Adrenal gland (tissue), 12 donors: ENCODE data around the gene EED. TPM values are rescaled to one million over a fixed set of nuclear protein-coding genes. Genes with fewer than 3 reads are reported as not detected.

Experiments
- DNase-seq, 7 donors: peaks; one replicate each; pipeline ENCODE4 v3.0.0-alpha.2; 2019 to 2020
- H3K27ac ChIP-seq, 5 donors: fragments of 200-600 bp; sonication (generic) in 4 of 5; 1 replicate in 3 of 5; 2 replicates in 2 of 5; pipeline versions ENCODE4 v1.5.1 to v1.8.0; 2016 to 2020; ENCODE audit warnings: mild to moderate bottlenecking in 1 of 5
- H3K27me3 ChIP-seq: fragments of 200-600 bp; 2 replicates; pipeline ENCODE4 v1.8.0; 2021
- H3K36me3 ChIP-seq, 2 donors: fragments of 200-600 bp; replicated peaks in 1 of 2; 1 replicate in 1 of 2; 2 replicates in 1 of 2; pipeline versions ENCODE4 v1.5.1 to v1.8.0; 2018 to 2022
- H3K4me1 ChIP-seq, 2 donors: fragments of 200-600 bp; replicated peaks in 1 of 2; 1 replicate in 1 of 2; 2 replicates in 1 of 2; pipeline versions ENCODE4 v1.5.1 to v1.8.0; 2018 to 2021
- H3K4me3 ChIP-seq, 4 donors: fragments of 200-600 bp; sonication (generic) in 3 of 4; one replicate each; pipeline ENCODE4 v1.5.1; 2016 to 2018
- H3K9me3 ChIP-seq, 3 donors: fragments of 200-600 bp; sonication (generic) in 1 of 3; replicated peaks in 1 of 3; 1 replicate in 2 of 3; 2 replicates in 1 of 3; pipeline versions ENCODE4 v1.5.1 to v1.8.0; 2016 to 2021
- POLR2A ChIP-seq, 2 donors: fragments of 450-650 bp; IDR thresholded peaks; one replicate each; pipeline ENCODE4 v1.6.1; 2017; ENCODE audit warnings: antibody characterized with exemption in 2 of 2, mild to moderate bottlenecking in 2 of 2, moderate library complexity in 1 of 2
- WGBS, 4 donors: extraction: QIAGEN DNeasy Blood & Tissue Kit in 2 of 4; methylation state at CpG; one replicate each; pipeline versions ENCODE4 v1.1.5 to v1.1.7; 2013 to 2017; 5-methylcytosine and 5-hydroxymethylcytosine counted together
- intact Hi-C, 2 donors: fragments of 100-400 bp; cut with DNase I; formaldehyde crosslinking; loops; one replicate each; pipeline versions ENCODE4 v1.14.1 to v1.15.0; 2022 to 2023
- polyA plus RNA-seq, 3 donors: library from polyadenylated mRNA; stranded (reverse); fragments of 200-250 nt in 2 of 3; fragments of 350-450 nt in 1 of 3; fragmentation: Illumina TruSeq in 1 of 3; extraction: RNeasy Lipid Tissue Mini Kit (QIAGEN cat#74804) in 1 of 3; gene quantifications; one replicate each; pipeline ENCODE4 v1.2.3, GENCODE V29; 2013 to 2014
- total RNA-seq, 9 donors: library from RNA; depleted of rRNA in 4 of 9; stranded (reverse); fragments of >200 nt in 4 of 9; fragments of 120-200 nt in 1 of 9; fragmentation: NEBNext Ultra II Directional in 1 of 9; extraction: Animal tissue kit (Norgen Biotek cat#: 25700) in 1 of 9; gene quantifications; one replicate each; pipeline versions ENCODE4 v1.1.0 to v1.2.4, GENCODE V29; 2013 to 2023
- TF ChIP-seq, protein P1 (sequence below), 6 experiments: fragments of 450-650 bp in 4 of 6; fragments of 200-600 bp in 2 of 6; sonication (generic) in 1 of 6; IDR thresholded peaks; 1 replicate in 5 of 6; 2 replicates in 1 of 6; pipeline versions ENCODE4 v1.5.1 to v1.8.0; 2016 to 2021; ENCODE audit warnings: antibody characterized with exemption in 6 of 6, mild to moderate bottlenecking in 2 of 6, moderate library complexity in 1 of 6
- donor health status: healthy with polysubstance abuse.
- donor health status: Bipolar disorder and iron deficiency.
- donor health status: DM: yes; HTN: yes; CAD: no.
- donor health status: DM: no; HTN: no; CAD: no.
- donor health status: DM: no; HTN: no; CAD: no.
- donor health status: DM: yes; HTN: yes; CAD: no.

EED gene
- total and polyA plus RNA-seq, 12 donors, result 8.5 to 21.6 (median 16.5) TPM

DNA sequence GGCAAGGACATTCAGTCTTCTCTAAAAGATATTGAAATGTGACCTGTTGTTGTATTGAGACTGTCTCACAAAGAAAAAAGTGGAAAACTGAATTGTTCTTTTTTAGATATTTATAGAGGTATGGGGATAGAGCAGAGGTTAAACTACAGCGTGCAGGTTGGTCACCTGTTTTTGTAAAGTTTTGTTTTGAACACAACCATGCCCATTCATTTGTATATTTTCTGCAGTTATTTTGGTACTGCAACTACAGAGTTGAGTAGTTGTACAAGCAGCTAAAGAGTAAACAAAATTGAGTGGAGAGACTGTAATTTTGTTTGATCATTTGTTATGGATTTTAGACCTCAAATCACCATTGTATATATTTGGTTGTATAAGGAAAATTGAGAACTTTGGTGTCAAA is 11.3 kb downstream of the EED start:
- intact Hi-C loops, result no loop called here
- no peak overlapping the region for H3K4me3 ChIP-seq
- no peak overlapping the region for H3K27ac ChIP-seq
- H3K27me3 ChIP-seq, result no peaks in the 10 kb centered on the region
- H3K9me3 ChIP-seq, result no peaks in the 10 kb centered on the region
- no peak for TF ChIP-seq POLR2A (IDR thresholded peaks at IDR 0.05)
- TF ChIP-seq, protein P1, sequence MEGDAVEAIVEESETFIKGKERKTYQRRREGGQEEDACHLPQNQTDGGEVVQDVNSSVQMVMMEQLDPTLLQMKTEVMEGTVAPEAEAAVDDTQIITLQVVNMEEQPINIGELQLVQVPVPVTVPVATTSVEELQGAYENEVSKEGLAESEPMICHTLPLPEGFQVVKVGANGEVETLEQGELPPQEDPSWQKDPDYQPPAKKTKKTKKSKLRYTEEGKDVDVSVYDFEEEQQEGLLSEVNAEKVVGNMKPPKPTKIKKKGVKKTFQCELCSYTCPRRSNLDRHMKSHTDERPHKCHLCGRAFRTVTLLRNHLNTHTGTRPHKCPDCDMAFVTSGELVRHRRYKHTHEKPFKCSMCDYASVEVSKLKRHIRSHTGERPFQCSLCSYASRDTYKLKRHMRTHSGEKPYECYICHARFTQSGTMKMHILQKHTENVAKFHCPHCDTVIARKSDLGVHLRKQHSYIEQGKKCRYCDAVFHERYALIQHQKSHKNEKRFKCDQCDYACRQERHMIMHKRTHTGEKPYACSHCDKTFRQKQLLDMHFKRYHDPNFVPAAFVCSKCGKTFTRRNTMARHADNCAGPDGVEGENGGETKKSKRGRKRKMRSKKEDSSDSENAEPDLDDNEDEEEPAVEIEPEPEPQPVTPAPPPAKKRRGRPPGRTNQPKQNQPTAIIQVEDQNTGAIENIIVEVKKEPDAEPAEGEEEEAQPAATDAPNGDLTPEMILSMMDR (IDR thresholded peaks at IDR 0.05), result no peak
- WGBS, 4 donors, result 85 to 100% (median 91%) methylated on average over 1 of the region's 1 CpG
- peaks cover 0 to 13% of the 10 kb centered on the region in 2 donors for H3K36me3 ChIP-seq
- H3K4me1 ChIP-seq, result peaks cover 0 to 9% of the 10 kb centered on the region in 2 donors
- DNase-seq, result no peak

DNA sequence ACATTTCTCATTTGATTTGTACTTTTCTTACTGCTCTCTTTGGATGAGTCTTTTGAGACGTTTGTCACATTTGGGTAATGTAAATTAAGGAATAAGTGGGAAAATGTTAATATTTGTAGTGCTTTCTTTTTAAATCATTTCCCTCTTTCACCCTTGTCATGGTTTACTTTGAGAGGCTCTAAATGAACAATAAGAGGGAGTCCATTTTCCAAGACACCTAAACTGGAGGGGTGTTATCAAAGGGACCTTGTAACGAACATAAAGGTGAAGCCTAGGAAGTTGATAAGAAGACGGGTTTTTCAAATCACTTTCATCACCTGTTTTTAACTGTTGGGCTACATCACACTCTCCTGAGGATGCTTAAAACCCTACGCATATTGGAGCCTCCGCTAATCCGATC is 12.1 kb downstream of the EED start:
- H3K36me3 ChIP-seq, result peaks cover 0 to 13% of the 10 kb centered on the region in 2 donors
- H3K27ac ChIP-seq, result no peak overlapping the region
- 74 to 94% (median 76%) methylated on average over 6 of the region's 6 CpGs for WGBS, 4 donors
- no peak overlapping the region for H3K4me3 ChIP-seq
- H3K27me3 ChIP-seq, result no peaks in the 10 kb centered on the region
- H3K9me3 ChIP-seq, result no peaks in the 10 kb centered on the region
- intact Hi-C loops, result no loop called here
- no peak for TF ChIP-seq POLR2A (IDR thresholded peaks at IDR 0.05)
- TF ChIP-seq, protein P1 (IDR thresholded peaks at IDR 0.05), result no peak
- H3K4me1 ChIP-seq, result peaks cover 0 to 2% of the 10 kb centered on the region in 2 donors
- DNase-seq, result no peak

DNA sequence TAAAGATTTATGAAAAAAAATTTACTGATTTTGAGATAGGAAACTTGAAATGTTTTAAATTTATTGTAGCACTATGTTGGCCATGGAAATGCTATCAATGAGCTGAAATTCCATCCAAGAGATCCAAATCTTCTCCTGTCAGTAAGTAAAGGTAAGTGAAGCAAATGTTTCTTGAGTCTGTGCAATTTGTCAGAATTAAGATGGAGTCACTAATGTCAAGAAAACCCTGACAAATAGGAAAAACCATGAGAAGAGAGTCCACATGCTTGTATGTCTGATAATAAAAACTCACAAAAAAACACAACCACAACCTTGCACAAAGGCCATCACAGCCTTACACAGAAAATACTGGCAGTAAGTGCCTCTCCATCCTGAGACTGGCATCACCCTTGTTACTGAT is 12.9 kb downstream of the EED start:
- intact Hi-C loops, result no loop called here

DNA sequence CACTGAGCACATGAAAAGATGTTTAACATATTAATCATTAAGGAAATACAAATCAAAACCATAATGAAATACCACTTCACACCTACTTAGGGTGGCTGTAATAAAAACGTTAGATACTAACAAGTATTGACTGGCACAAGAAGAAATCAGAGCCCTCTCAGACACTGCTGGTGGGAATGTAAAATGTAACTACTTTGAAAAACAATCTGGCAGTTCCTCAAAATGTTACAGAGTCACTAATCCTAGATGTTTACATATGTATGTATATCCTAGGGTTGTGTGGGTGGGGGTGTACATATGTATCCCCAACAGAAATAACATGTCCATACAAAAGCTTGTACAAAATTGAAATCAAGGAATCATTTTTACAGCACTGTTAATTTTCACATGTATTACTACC is 15.2 kb downstream of the EED start:
- Histone ChIP-seq H3K4me1 (no peaks in the 10 kb centered on the region), H3K27me3 (no peaks in the 10 kb centered on the region), H3K27ac (no peak overlapping the region), H3K9me3 (no peaks in the 10 kb centered on the region), H3K4me3 (no peak overlapping the region), H3K36me3 (peaks cover 0 to 13% of the 10 kb centered on the region in 2 donors)
- intact Hi-C loops, result no loop called here
- no peak for DNase-seq
- WGBS, 4 donors, result 62 to 92% (median 71%) methylated on average over 1 of the region's 1 CpG
- TF ChIP-seq POLR2A (IDR thresholded peaks at IDR 0.05), result no peak
- TF ChIP-seq, protein P1 (IDR thresholded peaks at IDR 0.05), result no peak

More for the DNA sequence above, 12.9 kb downstream of the EED start:
- Histone ChIP-seq H3K9me3 (no peaks in the 10 kb centered on the region), H3K4me1 (no peaks in the 10 kb centered on the region), H3K27ac (no peak overlapping the region), H3K27me3 (no peaks in the 10 kb centered on the region), H3K4me3 (no peak overlapping the region), H3K36me3 (peaks cover 0 to 13% of the 10 kb centered on the region in 2 donors)
- TF ChIP-seq, protein P1 (IDR thresholded peaks at IDR 0.05), result no peak
- no peak for TF ChIP-seq POLR2A (IDR thresholded peaks at IDR 0.05)
- DNase-seq, result no peak
